Activated CD8-positive, alpha-beta memory T cell treated with anti-CD3 and anti-CD28 coated beads for 24 hours (primary cell): ENCODE data around the gene ATP6V1D.
"Not testable (repeated sequence)": the region's sequence is repeated elsewhere in the genome, so short reads cannot be mapped to it uniquely, and the experiment has no call there.

Source experiments
- DNase-seq: peaks from one replicate; pipeline ENCODE4 v3.0.0-alpha.2; 2020

Gene ATP6V1D

DNA sequence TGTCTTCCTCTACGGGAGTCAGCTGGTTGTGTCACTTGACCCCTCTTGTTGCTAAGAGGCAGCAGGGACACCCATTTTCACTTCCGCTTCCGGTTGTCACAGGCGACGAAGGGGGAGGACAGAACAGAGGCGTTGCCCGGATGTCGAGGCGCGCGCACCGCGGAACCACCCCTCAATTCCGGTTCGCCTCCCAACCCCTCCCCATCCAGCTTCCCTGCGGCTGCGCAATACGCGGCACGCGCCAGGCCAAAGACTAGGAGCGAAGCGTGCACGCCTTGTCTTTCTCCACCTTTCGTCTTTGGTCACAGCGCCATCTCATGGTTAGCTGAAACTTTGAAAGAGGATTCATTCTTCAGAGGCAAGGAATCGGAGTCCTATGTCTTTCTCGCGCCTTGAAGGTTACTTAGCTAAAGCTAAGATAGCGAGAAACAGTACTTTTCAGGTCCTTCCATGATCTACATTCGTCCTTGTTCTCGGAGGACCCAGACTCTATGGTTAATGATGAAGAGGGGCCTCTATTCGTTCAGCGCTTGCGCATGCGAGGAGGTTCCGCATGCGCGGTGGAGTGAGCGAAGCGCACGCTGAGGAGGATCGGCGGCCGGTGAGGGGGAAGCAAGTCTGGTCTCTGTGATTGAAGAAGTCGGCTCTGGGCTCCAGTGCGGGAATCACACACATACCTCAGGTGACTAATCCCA, at the start of gene ATP6V1D, which contains the start of gene EIF2S1:
ATP6V1D (minus strand) TSS at position 30 of the 695 bp plus-strand sequence. CDS start 106 bp downstream, outside the sequence.
EIF2S1 (plus strand) TSS at position 554 of the 695 bp plus-strand sequence. CDS start 4,440 bp downstream, outside the sequence.
- DNase-seq = peak; percentile 98

- DNase-seq = not testable (repeated sequence)
These were observed 48.7 kb upstream of the ATP6V1D start for GRCh38 chr14:67408122-67408801.

DNA sequence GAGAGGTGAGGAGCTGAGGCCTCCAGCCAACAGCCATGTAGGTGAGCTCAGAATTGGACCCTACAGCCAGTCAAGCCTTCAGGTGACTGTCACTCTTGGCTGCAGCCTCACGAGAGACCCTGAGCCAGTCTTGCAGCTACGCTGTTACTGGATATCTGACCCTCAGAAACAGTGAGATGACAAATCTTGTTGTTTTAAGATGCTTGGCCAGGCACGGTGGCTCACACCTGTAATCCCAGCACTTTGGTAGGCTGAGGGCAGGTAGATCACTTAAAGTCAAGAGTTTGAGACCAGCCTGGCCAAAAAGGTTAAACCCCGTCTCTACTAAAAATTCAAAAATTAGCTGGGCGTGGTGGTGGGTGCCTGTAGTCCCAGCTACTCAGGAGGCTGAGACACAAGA, 46.2 kb upstream of the ATP6V1D start:
- no peak for DNase-seq

DNA sequence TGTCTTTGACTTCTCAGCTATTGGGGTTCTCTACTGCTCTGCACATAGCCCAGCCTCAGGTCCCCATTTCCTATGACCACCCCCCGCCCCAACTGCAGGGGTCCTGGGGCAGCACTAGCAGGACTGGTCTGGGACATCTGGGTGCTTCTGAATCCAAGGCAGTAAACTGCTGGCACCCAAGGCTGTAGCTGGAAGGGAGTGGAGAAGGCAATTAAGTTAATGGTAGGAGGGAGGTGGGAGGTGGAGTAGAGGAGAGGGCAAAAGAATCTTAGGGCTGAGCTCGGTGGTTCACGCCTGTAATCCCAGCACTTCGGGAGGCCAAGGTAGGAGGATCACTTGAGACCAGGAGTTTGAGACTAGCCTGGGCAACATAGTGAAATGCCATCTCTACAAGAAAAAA, 40.8 kb upstream of the ATP6V1D start:
- DNase-seq = no peak

DNA sequence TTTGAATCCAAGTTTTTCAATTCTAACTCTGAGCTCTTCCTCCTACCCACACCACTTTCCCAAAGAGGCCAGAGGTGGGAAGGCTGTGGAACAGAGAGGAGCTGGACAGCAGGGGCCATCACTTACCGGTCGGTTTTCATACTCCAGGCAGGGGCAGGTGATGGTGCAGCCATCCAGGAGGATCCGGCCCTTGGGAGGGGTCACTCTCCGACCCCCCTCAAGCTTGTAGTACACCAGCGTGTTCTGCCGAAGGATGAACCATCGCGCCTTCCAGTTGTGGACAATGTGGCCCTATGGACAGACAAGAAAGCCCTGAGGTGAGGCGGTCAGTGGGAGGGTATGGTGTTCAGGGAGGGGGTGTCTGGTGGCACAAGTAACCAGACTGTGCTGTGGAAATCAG, 37.9 kb upstream of the ATP6V1D start:
- no peak for DNase-seq

DNA sequence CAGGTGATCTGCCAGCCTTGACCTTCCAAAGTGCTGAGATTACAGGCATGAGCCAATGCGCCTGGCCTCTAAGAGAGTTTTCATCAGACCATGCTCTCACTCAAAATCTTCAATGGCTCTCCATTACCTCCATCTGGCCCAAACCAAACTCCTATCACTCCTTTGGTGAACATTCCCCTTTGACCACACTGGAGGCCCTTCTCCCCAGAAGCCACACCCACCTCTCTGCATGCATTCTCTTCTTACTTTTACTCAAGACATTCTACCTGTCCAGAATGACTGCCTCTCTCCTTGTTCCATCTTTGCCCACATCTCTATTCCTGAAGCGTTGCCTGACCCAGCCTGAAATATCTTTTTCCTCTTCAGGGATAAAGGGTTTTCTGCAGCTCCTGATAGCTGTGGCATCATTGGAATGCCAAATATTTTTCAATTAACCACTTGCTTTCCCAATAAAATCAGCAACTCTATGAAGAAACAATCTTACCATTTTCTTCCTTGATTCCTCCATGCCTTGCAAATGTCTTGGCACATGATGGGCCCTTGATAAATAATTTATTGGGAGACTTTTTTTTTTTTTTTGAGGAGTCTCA, 36.9 kb upstream of the ATP6V1D start:
- DNase-seq = no peak

DNA sequence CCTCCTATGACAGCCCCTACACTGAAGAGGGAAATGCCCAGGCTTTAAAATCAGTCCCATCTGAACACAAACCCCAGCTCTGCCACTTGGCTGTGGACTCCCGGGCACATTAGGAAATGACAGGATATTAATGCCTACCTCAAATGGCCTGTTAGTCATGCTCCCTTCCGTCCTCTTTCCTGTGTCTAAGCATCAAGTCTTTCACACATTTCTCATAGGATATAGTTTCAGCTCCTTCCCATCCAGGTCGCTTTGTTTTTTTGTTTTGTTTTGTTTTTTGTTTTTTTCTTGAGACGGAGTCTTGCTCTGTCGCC, 36.2 kb upstream of the ATP6V1D start:
- DNase-seq = no peak

DNA sequence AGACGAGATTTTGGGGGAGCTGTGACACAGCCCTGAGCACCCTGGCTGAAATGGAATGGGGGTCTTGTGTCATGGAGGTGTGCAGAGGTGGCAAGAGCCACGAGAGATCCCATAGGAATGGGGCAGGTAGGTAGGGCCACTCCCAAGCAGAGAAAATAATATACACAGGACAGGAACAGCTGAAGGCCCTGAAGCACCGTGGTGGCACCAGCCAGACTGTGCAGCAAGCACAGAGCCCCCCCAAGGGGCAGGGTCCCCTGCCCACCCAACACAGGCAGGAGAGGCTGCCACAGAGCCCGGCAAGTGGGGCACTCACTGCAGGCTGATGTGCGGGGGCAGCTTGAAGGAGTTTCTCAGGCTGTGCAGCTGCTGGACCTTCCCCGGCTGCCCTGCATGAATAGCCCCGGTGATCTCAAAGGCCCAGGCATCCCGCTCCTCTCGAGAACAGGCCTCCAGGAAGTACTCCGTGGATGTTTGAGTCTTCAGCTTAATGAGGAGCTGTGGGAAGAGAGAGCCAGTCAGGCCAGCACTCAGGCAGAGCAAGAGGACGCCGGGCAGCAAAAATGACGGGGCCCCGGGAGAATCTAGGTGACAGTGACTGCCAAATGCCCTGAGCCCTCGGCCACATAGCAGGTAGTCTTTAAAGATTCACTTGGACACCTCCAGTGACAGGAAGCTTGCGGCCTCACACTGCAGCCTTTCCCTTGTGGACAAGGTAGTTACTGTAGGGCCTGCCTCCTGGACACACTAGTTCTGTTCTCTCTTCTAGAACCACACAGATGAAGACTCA, 35.7 kb upstream of the ATP6V1D start:
- DNase-seq = no peak

DNA sequence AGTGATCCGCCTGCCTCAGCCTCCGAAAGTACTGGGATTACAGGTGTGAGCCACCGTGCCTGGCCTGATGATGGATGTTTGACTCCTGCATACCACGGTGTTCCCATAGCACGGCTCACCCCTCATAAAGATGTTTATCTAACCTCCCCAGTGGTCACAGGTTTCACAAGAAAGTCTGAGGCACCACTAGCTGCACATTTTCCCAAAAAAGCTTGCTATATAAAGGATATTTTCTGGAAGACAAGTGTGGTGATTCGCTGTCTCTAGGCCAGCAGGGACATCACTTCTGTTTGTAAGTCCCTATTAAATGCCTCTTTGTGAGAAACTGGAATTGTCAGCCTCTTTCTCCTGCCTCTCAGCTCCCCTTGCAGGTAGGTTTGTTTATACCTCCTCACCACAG, 34.1 kb upstream of the ATP6V1D start:
- no peak for DNase-seq

DNA sequence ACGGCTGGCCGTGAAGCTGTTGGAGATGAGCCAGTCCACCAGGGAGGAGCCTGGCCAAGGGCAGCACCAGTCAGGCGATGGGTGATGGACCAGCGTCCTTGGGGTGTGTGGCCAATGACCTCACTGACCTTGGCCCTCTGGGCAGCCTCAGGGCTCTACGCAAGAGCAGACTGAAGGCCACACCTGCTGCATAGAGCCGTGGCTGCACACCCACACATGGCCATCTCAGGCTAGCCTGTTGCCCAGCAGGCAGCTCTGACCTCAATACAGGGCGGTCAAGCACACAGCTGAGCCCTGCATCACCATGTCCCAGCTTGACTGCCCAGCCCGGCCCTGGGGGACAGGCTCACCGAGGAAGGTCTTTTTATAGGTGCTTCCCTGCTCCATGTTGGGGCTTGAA, 33.2 kb upstream of the ATP6V1D start:
- DNase-seq = no peak

GRCh38 chr14:67392123-67392522, 32.5 kb upstream of the ATP6V1D start:
- no peak for DNase-seq

DNA sequence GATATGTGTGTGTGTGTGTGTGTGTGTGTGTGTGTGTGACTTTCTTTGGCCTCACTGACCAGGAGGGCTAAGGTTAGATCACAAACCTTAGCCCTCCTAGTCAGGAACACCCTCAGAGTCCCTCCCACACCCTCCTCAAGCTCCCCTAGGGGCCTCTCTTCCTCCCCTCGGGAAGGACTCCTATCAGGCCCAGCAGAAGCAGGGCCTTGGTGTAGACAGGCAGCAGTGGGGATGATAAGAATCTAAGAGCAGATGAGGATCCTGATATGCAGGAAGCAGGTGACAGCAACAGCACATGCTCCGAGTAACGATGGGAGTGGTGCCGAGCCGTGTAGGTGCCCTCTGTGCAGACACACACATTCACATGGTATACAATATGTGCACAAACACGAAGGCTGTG, 31.7 kb upstream of the ATP6V1D start:
- DNase-seq = no peak

GRCh38 chr14:67389811-67390534, 30.4 kb upstream of the ATP6V1D start:
- no peak for DNase-seq

GRCh38 chr14:67389275-67389674, 29.7 kb upstream of the ATP6V1D start:
- DNase-seq = no peak

DNA sequence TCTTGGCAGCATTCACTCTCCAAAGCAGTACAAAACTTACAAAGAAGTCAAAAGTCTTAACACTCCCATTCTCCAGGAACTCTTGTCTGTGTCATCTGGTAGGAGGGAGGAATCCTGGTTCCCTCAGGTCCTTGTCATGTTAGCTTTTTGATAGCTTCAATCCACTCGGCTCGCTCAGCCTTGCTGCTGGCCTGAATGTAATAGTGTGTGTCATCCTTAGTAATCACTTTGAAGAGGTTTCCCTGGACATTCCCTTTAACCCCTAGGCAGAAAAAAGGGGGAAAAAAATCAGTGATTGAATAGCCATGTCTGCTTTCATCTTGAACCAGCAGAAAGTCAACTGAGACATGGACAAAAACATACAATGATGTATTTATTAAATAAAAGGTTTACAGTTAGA, 27.6 kb upstream of the ATP6V1D start:
- DNase-seq = no peak

DNA sequence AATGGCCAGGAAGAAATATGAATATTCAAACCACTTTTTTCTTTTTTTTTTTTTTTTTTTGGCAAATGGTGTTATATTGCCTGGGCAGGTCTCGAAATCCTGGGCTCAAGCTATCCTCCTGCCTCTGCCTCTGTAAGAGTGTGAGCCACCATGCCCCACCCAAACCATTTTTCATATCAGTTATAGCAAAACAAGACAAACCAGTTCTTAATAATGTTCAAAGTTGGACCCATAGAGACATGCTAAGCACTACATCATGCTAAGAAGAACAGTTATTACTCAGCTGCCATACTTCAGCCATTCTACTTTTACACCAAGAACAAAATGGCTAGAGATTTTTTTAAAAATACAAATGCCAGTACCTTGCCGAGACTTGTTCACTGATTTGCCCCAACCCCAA, 26.0 kb upstream of the ATP6V1D start:
- DNase-seq = no peak

GRCh38 chr14:67385120-67385519, 25.5 kb upstream of the ATP6V1D start:
- no peak for DNase-seq

DNA sequence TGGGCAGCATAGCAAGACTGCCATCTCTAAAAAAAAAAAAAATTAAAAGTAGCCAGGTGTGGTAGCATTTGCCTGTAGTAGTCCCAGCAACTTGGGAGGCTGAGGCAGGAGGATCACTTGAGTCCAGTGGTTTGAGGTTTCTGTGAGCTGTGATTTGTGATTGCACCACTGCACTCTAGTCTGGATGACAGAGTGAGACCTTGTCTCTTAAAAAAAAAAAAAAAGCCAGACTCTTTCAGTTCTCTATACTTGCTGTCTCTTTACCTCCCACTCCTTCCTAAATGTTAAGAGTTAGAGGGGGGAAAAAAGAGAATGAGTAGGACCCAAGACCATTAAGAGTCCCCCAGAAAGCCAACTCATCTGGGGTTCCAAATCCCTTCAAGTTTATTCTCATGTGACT, 18.3 kb upstream of the ATP6V1D start:
- DNase-seq = no peak

GRCh38 chr14:67373347-67373746, 13.7 kb upstream of the ATP6V1D start:
- DNase-seq = no peak

- DNase-seq = no peak
These were observed 13.2 kb upstream of the ATP6V1D start for GRCh38 chr14:67372833-67373232.

GRCh38 chr14:67371247-67372148, 11.9 kb upstream of the ATP6V1D start:
- no peak for DNase-seq

- DNase-seq = no peak
These were observed 11.2 kb upstream of the ATP6V1D start for GRCh38 chr14:67370830-67371229.
